Neutrophil (primary cell): Measurements from ENCODE around the gene NKIRAS1.

Experiments used
- H3K27ac ChIP-seq: fragments of 200-600 bp; sonication (generic); 2 replicates; pipeline ENCODE4 v1.5.1; 2016; ENCODE audit warnings: mild to moderate bottlenecking, moderate library complexity
- H3K27me3 ChIP-seq: fragments of 200-600 bp; sonication (generic); 2 replicates; pipeline ENCODE4 v1.6.0; 2016; ENCODE audit warnings: mild to moderate bottlenecking
- H3K36me3 ChIP-seq: fragments of 200-600 bp; sonication (generic); 2 replicates; pipeline ENCODE4 v1.5.1; 2017
- H3K4me1 ChIP-seq, 2 experiments: fragments of 200-600 bp in 1 of 2; sonication (generic) in 1 of 2; 1 replicate in 1 of 2; 2 replicates in 1 of 2; pipeline versions ENCODE4 v1.5.1 to v1.6.1; 2013 to 2016; ENCODE audit warnings: low read depth in 1 of 2, low read length in 1 of 2, mild to moderate bottlenecking in 1 of 2, moderate library complexity in 1 of 2; ENCODE audit not compliant: control insufficient read depth in 1 of 2, insufficient read depth in 1 of 2
- H3K4me3 ChIP-seq, 2 experiments: fragments of 200-600 bp in 1 of 2; sonication (generic) in 1 of 2; 1 replicate in 1 of 2; 2 replicates in 1 of 2; pipeline ENCODE4 v1.5.1; 2013 to 2016; ENCODE audit warnings: low read depth in 1 of 2, low read length in 1 of 2, mild to moderate bottlenecking in 1 of 2, moderate library complexity in 1 of 2
- H3K9me3 ChIP-seq: fragments of 200-600 bp; sonication (generic); 2 replicates; pipeline ENCODE4 v1.5.1; 2016
- TF ChIP-seq, protein P1 (sequence below): fragments of 200-600 bp; sonication (generic); IDR thresholded peaks from 2 replicates; pipeline ENCODE4 v1.5.1; 2016; ENCODE audit warnings: antibody characterized with exemption

The NKIRAS1 gene

DNA sequence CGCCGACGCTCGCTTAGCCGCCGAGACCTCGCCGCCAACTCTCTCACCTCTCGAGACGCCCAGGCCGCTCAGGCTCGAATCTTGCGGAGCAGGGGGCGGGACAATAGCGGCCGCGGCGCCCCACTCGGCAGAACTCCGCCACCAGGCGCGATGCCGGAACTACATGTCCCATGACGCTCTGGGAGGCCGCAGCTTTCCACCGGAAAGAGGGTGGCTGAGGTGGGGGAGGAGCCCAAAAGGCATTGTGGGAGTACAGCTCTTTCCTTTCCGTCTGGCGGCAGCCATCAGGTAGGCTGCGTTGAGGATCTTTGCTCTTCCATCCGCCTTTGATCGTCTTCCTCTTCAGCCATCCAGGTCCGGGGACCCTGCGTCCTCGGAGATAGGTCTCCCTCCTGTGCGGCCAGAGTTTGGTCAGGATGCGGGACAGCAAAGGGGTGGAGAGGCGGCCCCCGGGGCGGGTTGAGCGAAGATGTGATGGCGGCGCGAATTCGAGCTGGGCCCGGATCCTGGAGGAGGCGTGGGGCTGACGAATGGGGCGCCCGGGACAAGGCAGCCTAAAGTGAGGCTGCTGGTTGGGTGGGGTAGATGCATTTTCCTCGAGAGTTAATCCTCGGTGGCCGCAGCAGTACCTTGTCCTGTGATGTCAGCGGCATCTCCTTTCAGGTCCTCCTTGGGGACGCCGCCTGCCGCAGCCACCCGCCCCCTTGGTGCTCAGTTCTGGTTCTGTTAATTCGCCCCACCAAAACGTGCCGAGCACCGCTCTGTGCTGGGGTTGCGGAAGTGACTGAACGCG is at the start of gene NKIRAS1, which contains the start of gene RPL15:
Gene NKIRAS1 (minus strand): TSS at position 105 of the 793 bp plus-strand sequence. CDS start 6,086 bp downstream, outside the sequence.
Gene RPL15 (plus strand): TSS at position 247 of the 793 bp plus-strand sequence. CDS start 728 bp downstream, outside the sequence.
- peaks cover 21% of the 10 kb centered on the region for H3K36me3 ChIP-seq
- no peaks in the 10 kb centered on the region for H3K9me3 ChIP-seq
- TF ChIP-seq, protein P1, sequence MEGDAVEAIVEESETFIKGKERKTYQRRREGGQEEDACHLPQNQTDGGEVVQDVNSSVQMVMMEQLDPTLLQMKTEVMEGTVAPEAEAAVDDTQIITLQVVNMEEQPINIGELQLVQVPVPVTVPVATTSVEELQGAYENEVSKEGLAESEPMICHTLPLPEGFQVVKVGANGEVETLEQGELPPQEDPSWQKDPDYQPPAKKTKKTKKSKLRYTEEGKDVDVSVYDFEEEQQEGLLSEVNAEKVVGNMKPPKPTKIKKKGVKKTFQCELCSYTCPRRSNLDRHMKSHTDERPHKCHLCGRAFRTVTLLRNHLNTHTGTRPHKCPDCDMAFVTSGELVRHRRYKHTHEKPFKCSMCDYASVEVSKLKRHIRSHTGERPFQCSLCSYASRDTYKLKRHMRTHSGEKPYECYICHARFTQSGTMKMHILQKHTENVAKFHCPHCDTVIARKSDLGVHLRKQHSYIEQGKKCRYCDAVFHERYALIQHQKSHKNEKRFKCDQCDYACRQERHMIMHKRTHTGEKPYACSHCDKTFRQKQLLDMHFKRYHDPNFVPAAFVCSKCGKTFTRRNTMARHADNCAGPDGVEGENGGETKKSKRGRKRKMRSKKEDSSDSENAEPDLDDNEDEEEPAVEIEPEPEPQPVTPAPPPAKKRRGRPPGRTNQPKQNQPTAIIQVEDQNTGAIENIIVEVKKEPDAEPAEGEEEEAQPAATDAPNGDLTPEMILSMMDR = peak; percentile 93
- peak within 1 kb of the TSS; percentile 88 to 91 for H3K4me3 ChIP-seq
- H3K27ac ChIP-seq = peak within 1 kb of the TSS; percentile 81
- H3K4me1 ChIP-seq = peaks cover 29 to 34% of the 10 kb centered on the region in 2 experiments
- no peaks in the 10 kb centered on the region for H3K27me3 ChIP-seq

DNA sequence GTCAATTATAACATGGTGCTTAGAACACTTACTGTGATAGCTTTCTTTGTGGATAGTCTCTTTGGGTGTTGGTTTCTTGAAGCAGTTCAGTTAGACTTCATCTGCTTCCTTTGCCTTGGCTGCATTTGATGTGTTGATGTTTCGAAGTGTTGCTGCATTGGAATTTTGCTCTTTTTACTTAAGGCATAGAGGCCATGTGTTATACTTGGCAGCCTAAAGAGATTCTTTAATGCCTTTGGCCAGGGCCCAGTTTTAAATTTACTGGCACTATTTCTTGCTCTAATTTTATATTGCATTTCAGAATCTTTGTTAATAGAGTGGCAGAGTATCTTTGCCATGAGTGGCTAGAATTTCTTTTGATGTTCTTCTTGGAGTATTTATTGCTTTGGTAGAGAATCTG is 49.5 kb upstream of the NKIRAS1 start:
- H3K9me3 ChIP-seq = no peaks in the 10 kb centered on the region
- H3K36me3 ChIP-seq = no peaks in the 10 kb centered on the region
- no peaks in the 10 kb centered on the region for H3K27me3 ChIP-seq
- no peak overlapping the region for H3K4me3 ChIP-seq
- H3K27ac ChIP-seq = no peak overlapping the region
- H3K4me1 ChIP-seq = no peaks in the 10 kb centered on the region
- TF ChIP-seq, protein P1 = no peak

DNA sequence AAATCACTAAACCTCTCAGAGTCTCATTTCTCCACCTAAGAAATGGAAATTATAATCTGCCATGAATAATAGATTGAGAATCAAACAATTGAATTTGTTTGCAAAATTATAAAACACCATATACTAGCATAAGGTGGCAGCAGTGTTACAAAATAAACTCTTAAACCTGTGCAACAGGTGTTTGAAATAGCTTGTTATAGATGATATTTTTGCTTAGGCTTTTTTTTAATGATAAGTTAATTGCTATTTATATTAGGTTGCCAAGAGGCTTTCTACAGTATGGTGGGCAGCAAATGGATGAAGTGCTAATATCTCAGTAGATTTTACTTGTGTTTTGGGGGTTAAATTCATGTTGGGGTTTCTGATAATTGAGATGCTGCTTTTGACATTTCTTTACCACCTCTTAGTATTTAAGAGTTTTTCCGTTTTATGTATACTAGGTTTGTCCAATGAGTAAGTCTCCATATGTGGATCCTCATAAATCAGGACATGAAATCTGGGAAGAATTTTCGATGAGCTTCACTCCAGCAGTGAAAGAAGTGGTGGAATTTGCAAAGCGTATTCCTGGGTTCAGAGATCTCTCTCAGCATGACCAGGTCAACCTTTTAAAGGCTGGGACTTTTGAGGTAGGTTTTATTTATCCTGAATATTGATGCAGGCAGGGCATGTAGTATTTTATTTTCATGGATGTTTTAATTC is 47.9 kb upstream of the NKIRAS1 start:
- Histone ChIP-seq H3K4me1 (no peaks in the 10 kb centered on the region), H3K9me3 (no peaks in the 10 kb centered on the region), H3K4me3 (no peak overlapping the region), H3K27me3 (no peaks in the 10 kb centered on the region), H3K27ac (no peak overlapping the region), H3K36me3 (no peaks in the 10 kb centered on the region)
- TF ChIP-seq, protein P1 = no peak

DNA sequence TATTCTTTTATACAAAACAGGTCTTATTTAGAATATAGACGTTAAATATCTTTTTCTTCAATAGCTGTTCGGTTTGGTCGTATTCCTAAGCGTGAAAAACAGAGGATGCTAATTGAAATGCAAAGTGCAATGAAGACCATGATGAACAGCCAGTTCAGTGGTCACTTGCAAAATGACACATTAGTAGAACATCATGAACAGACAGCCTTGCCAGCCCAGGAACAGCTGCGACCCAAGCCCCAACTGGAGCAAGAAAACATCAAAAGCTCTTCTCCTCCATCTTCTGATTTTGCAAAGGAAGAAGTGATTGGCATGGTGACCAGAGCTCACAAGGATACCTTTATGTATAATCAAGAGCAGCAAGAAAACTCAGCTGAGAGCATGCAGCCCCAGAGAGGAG is 45.1 kb upstream of the NKIRAS1 start:
- no peaks in the 10 kb centered on the region for H3K4me1 ChIP-seq
- H3K4me3 ChIP-seq = no peak overlapping the region
- no peak overlapping the region for H3K27ac ChIP-seq
- H3K27me3 ChIP-seq = no peaks in the 10 kb centered on the region
- H3K36me3 ChIP-seq = no peaks in the 10 kb centered on the region
- no peaks in the 10 kb centered on the region for H3K9me3 ChIP-seq
- TF ChIP-seq, protein P1 = no peak

DNA sequence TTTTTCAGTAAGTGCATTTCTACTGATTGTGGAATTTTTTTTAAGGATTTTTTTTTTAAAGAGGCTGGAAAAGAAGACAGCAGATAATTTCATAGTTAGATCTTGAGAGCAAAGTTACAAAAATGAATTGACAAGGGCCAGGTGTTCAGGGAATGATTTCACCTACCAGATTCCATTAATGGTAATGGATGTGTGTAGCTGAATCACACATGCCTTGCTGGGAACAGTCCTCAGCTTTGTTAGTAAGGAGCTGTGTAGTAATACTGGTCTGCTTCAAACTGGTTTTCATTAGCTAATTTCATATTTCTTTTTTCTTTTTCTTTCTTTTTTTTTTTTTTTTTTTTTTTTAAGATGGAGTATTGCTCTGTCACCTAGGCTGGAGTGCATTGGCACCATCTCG is 44.3 kb upstream of the NKIRAS1 start:
- no peak overlapping the region for H3K27ac ChIP-seq
- TF ChIP-seq, protein P1 = no peak
- H3K27me3 ChIP-seq = no peaks in the 10 kb centered on the region
- H3K4me3 ChIP-seq = no peak overlapping the region
- H3K9me3 ChIP-seq = no peaks in the 10 kb centered on the region
- no peaks in the 10 kb centered on the region for H3K4me1 ChIP-seq
- no peaks in the 10 kb centered on the region for H3K36me3 ChIP-seq
